DOHH2 (cell line): ENCODE measurements around the gene ITPR2.

Experiments
- EZH2phosphoT487 ChIP-seq: fragments of 200-600 bp; sonication (generic); IDR thresholded peaks from 2 replicates; pipeline ENCODE4 v1.6.1; 2017; ENCODE audit warnings: borderline replicate concordance, mild to moderate bottlenecking, antibody characterized with exemption, low read length, moderate library complexity, mixed read lengths
- TF ChIP-seq, protein P1 (sequence below): fragments of 200-600 bp; sonication (generic); IDR thresholded peaks from one replicate; pipeline ENCODE4 v1.5.1; 2014; ENCODE audit warnings: antibody characterized with exemption, mild to moderate bottlenecking, low read depth, low read length; ENCODE audit not compliant: poor library complexity, severe bottlenecking

DNA sequence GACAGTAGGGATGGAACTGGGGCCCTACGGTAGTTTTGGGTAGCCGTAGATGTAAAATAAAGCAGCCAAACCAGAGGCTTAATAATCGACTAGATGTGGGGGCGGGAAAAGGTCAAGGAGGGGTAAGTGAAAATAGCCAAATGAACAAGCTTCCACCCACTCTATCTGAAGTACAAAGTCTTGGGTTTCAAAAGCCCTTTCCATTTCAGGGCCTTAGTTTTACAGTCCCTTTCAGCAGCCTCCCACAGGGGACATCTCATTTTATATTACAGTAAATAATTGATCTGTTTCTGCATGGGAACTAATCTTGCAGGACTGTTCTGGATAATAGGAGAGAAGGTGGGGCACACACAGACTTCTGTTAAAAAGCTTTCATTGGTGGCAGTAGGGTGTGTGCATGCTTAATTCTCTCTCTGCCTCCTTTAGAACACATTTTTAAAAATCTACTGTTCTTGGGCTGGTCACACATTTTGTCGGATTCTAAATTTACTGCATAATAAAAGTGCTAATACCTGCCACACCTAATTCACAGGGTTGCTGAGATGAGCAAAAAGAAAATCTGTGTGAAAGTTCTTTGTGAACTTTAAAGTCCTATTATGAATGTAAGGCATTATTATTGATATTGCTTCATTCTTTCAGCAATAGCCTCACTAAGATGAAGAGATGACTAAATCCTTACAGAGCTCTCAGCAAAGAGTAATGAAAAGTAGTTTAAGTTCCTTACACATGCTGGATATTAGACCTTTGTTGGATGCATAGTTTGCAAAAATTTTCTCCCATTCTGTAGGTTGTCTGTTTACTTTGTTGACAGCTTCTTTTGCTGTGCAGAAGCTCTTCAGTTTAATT is 104.6 kb downstream of the ITPR2 start:
- TF ChIP-seq, protein P1, sequence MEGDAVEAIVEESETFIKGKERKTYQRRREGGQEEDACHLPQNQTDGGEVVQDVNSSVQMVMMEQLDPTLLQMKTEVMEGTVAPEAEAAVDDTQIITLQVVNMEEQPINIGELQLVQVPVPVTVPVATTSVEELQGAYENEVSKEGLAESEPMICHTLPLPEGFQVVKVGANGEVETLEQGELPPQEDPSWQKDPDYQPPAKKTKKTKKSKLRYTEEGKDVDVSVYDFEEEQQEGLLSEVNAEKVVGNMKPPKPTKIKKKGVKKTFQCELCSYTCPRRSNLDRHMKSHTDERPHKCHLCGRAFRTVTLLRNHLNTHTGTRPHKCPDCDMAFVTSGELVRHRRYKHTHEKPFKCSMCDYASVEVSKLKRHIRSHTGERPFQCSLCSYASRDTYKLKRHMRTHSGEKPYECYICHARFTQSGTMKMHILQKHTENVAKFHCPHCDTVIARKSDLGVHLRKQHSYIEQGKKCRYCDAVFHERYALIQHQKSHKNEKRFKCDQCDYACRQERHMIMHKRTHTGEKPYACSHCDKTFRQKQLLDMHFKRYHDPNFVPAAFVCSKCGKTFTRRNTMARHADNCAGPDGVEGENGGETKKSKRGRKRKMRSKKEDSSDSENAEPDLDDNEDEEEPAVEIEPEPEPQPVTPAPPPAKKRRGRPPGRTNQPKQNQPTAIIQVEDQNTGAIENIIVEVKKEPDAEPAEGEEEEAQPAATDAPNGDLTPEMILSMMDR, result no peak
- no peak for TF ChIP-seq EZH2phosphoT487
